Neural cell (in vitro differentiated cells): ENCODE results near the gene SERGEF. TPM values are rescaled to one million over a fixed set of nuclear protein-coding genes. Genes with fewer than 3 reads are reported as not detected.
A peak's percentile ranks its signal among the peaks of the same experiment; 100 is the strongest.

ENCODE experiments used
- H2AFZ ChIP-seq: fragments of 200-600, 300-800 bp; sonication (generic), shearing (Covaris generic); 2 replicates; pipeline ENCODE4 v1.6.0; 2014; ENCODE audit warnings: low read depth, mild to moderate bottlenecking, antibody characterized with exemption, low read length, moderate library complexity
- H3F3A ChIP-seq: fragments of 200-600 bp; shearing (Covaris generic); 2 replicates; pipeline ENCODE4 v1.6.1; 2016; ENCODE audit warnings: mild to moderate bottlenecking, moderate library complexity, mixed read lengths, antibody characterized with exemption, low read length; ENCODE audit not compliant: insufficient read depth, poor library complexity, severe bottlenecking
- H3K27ac ChIP-seq: fragments of 200-600, 300-800 bp; sonication (generic), shearing (Covaris generic); 2 replicates; pipeline ENCODE4 v1.5.1; 2014; ENCODE audit warnings: mild to moderate bottlenecking, low read length, moderate library complexity
- H3K27me3 ChIP-seq: fragments of 300-800, 200-600 bp; sonication (generic), shearing (Covaris generic); 2 replicates; pipeline ENCODE4 v1.6.0; 2014; ENCODE audit warnings: mild to moderate bottlenecking, low read depth, low read length, moderate library complexity; ENCODE audit not compliant: insufficient read depth
- H3K36me3 ChIP-seq: fragments of 300-800, 200-600 bp; sonication (generic), shearing (Covaris generic); 2 replicates; pipeline ENCODE4 v1.5.1; 2014; ENCODE audit warnings: mild to moderate bottlenecking, antibody characterized with exemption, low read length, moderate library complexity; ENCODE audit not compliant: insufficient read depth
- H3K4me2 ChIP-seq: fragments of 300-800, 200-600 bp; sonication (generic), shearing (Covaris generic); 2 replicates; pipeline ENCODE4 v1.6.0; 2014; ENCODE audit warnings: mild to moderate bottlenecking, low read length
- H3K4me3 ChIP-seq: fragments of 300-800, 200-600 bp; sonication (generic), shearing (Covaris generic); 2 replicates; pipeline ENCODE4 v1.5.1; 2014; ENCODE audit warnings: mild to moderate bottlenecking, low read length, moderate library complexity
- H3K79me2 ChIP-seq: fragments of 200-600 bp; shearing (Covaris generic); replicated peaks from 2 replicates; pipeline ENCODE4 v1.6.0; 2014; ENCODE audit warnings: mild to moderate bottlenecking, low read length, moderate library complexity; ENCODE audit not compliant: insufficient read depth
- H3K9ac ChIP-seq: fragments of 300-800, 200-600 bp; sonication (generic), shearing (Covaris generic); 2 replicates; pipeline ENCODE4 v1.6.1; 2016; ENCODE audit warnings: mild to moderate bottlenecking, low read length, mixed read lengths
- H3K9me2 ChIP-seq: fragments of 200-600 bp; shearing (Covaris generic); 2 replicates; pipeline ENCODE4 v1.6.1; 2016; ENCODE audit warnings: mild to moderate bottlenecking, low read length, mixed read lengths; ENCODE audit not compliant: insufficient read depth
- H3K9me3 ChIP-seq: fragments of 200-600, 300-800 bp; sonication (generic), shearing (Covaris generic); 2 replicates; pipeline ENCODE4 v1.6.1; 2016; ENCODE audit warnings: mild to moderate bottlenecking, mixed run types, low read length, moderate library complexity, mixed read lengths
- H4K20me1 ChIP-seq: fragments of 200-600 bp; shearing (Covaris generic); 2 replicates; pipeline ENCODE4 v1.6.1; 2016; ENCODE audit warnings: mild to moderate bottlenecking, mixed run types; ENCODE audit not compliant: insufficient read depth
- CTCF ChIP-seq: fragments of 450-650 bp; IDR thresholded peaks from 2 replicates; pipeline ENCODE4 v1.5.1; 2014; ENCODE audit warnings: antibody characterized with exemption, mild to moderate bottlenecking, moderate library complexity; ENCODE audit not compliant: poor library complexity, severe bottlenecking
- EP300 ChIP-seq: fragments of 450-650 bp; conservative IDR thresholded peaks from 2 replicates; pipeline ENCODE4 v1.6.1; 2014; ENCODE audit warnings: antibody characterized with exemption, mild to moderate bottlenecking, moderate library complexity; ENCODE audit not compliant: poor library complexity, severe bottlenecking
- EZH2 ChIP-seq: fragments of 200-600, 300-800 bp; shearing (Covaris generic), sonication (generic); IDR thresholded peaks from 2 replicates; pipeline ENCODE4 v1.6.1; 2014; ENCODE audit warnings: antibody characterized with exemption, low read length, borderline replicate concordance, mild to moderate bottlenecking; ENCODE audit not compliant: insufficient read depth, poor library complexity, severe bottlenecking
- MXI1 ChIP-seq: fragments of 450-650 bp; conservative IDR thresholded peaks from 2 replicates; pipeline ENCODE4 v1.6.1; 2014; ENCODE audit warnings: antibody characterized with exemption, mild to moderate bottlenecking; ENCODE audit not compliant: poor library complexity, severe bottlenecking
- POLR2AphosphoS5 ChIP-seq: IDR thresholded peaks from 2 replicates; pipeline ENCODE4 v1.6.1; 2012
- RAD21 ChIP-seq: fragments of 450-650 bp; conservative IDR thresholded peaks from 2 replicates; pipeline ENCODE4 v1.6.1; 2014; ENCODE audit warnings: antibody characterized with exemption, mild to moderate bottlenecking, moderate library complexity
- REST ChIP-seq: IDR thresholded peaks from 2 replicates; pipeline ENCODE4 v1.6.1; 2012; ENCODE audit warnings: borderline replicate concordance
- SMC3 ChIP-seq: fragments of 450-650 bp; conservative IDR thresholded peaks from 2 replicates; pipeline ENCODE4 v1.6.1; 2014; ENCODE audit warnings: antibody characterized with exemption, mild to moderate bottlenecking, moderate library complexity; ENCODE audit not compliant: poor library complexity
- TAF1 ChIP-seq: IDR thresholded peaks from 2 replicates; pipeline ENCODE4 v1.6.1; 2012; ENCODE audit warnings: low read depth
- polyA plus RNA-seq: library from polyadenylated mRNA; depleted of rRNA; stranded (reverse); fragments of >200 nt; gene quantifications from 2 replicates; pipeline ENCODE4 v1.2.3, GENCODE V29; 2014

SERGEF gene
- polyA plus RNA-seq, 1 donor from 2014 or later, result 49.6 TPM

GRCh38 chr11:17930544-17931125, 82.2 kb downstream of the SERGEF start:
- Histone ChIP-seq H4K20me1 (no peaks in the 10 kb centered on the region), H2AFZ (no peak overlapping the region), H3K4me2 (no peak overlapping the region), H3K36me3 (no peaks in the 10 kb centered on the region), H3K4me3 (peak overlapping the region; percentile 32), H3K79me2 (no peaks in the 10 kb centered on the region), H3K27me3 (no peaks in the 10 kb centered on the region), H3K9me2 (no peaks in the 10 kb centered on the region), H3K9me3 (no peaks in the 10 kb centered on the region), H3K27ac (peak overlapping the region; percentile 35), H3K9ac (peak overlapping the region; percentile 7), H3F3A (no peaks in the 10 kb centered on the region)
- TF ChIP-seq TAF1, result no peak
- peak; percentile 64 for TF ChIP-seq EP300
- peak; percentile 37 for TF ChIP-seq SMC3
- peak; percentile 31 for TF ChIP-seq RAD21
- peak; percentile 46 for TF ChIP-seq POLR2AphosphoS5
- TF ChIP-seq CTCF, result peak; percentile 58
- TF ChIP-seq REST, result no peak

- no peak overlapping the region for H3K9ac ChIP-seq
Observed at GRCh38 chr11:17929171-17929570, 83.7 kb downstream of the SERGEF start.

More at GRCh38 chr11:17929171-17929570, 83.7 kb downstream of the SERGEF start:
- Histone ChIP-seq H3K27me3 (no peaks in the 10 kb centered on the region), H3K4me3 (no peak overlapping the region), H3K9me2 (no peaks in the 10 kb centered on the region), H3K27ac (no peak overlapping the region), H4K20me1 (no peaks in the 10 kb centered on the region), H3K36me3 (no peaks in the 10 kb centered on the region), H3K9me3 (no peaks in the 10 kb centered on the region), H2AFZ (no peak overlapping the region), H3K4me2 (no peak overlapping the region), H3F3A (no peaks in the 10 kb centered on the region), H3K79me2 (no peaks in the 10 kb centered on the region)
- TF ChIP-seq CTCF (no peak), POLR2AphosphoS5 (no peak), MXI1 (no peak), TAF1 (no peak), REST (no peak), EZH2 (no peak), EP300 (no peak), RAD21 (no peak), SMC3 (no peak)
